ENCODE data around the gene CACNG8.

CACNG8 gene

DNA sequence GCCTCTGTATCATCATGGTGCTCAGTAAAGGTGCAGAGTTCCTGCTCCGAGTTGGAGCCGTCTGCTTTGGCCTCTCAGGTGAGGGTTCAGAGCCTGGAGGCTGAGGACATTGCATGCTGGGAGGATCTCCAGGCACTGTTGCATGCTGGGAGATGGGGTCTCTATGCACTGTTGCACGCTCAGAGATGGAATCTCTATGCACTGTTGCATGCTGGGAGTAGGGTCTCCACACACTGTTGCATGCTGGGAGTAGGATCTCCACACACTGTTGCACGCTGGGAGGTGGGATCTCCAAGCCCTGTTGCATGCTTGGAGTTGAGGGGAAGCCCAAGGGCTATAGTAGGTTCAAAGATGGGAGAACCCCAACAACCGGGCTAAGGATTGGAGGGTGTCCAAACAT is 37.0 kb downstream of the CACNG8 start:
- CTCF ChIA-PET, result no interaction called here
- POLR2A ChIA-PET, result no interaction called here
- TF ChIP-seq CTCF (IDR thresholded peaks at IDR 0.05; ENCODE audit: control extremely low read depth, extremely low read depth, low read depth, missing control alignments), result no peak
- no peak for DNase-seq (ENCODE audit: extremely low spot score)

GRCh38 chr19:54001496-54001895 is 38.8 kb downstream of the CACNG8 start:
- ChIA-PET CTCF (no interaction called here), POLR2A (no interaction called here)
- TF ChIP-seq CTCF (IDR thresholded peaks at IDR 0.05; ENCODE audit: control extremely low read depth, extremely low read depth, low read depth, missing control alignments), result no peak
- no peak for DNase-seq (ENCODE audit: extremely low spot score)

DNA sequence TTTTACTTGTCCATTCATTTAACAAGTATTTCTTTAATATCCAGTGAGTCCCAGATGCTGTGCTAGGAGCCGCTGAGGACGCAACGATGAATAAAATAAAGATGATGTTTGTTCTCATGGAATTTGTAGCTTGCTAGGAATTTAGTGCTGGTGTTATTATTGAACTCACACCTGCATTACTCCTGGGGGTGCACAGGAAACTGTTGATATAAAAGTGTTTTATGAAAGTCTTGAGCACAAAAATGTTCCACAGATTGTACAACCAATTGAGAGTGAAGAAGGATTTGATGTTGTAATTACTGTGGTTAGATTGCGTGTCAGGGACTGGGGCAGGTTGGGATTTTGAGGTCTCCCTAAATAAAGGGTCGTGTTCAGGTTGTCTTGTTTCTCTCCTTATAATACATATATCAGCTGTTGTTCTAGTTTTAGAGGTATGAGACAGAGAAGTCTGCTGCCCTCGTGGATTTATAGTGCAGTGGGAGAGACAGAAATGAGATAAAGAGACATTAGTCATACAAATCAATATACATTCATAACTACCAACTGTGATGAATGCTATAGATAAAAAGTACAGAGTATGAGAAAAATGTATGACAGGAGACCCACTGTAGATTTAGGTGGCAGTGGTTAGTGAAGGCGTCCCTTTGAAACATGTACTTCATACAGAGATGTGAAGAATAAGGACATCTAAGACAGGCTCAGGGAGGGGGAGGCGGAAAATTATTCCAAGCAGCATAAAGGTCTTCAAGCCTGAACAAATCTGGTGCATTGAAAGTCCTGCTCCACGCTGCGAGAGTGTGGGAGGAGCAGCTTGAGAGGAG is 40.0 kb downstream of the CACNG8 start:
- no peak for TF ChIP-seq CTCF (IDR thresholded peaks at IDR 0.05; ENCODE audit: control extremely low read depth, extremely low read depth, low read depth, missing control alignments)
- no peak for DNase-seq (ENCODE audit: extremely low spot score)
- ChIA-PET CTCF (no interaction called here), POLR2A (no interaction called here)

- TF ChIP-seq CTCF (IDR thresholded peaks at IDR 0.05; ENCODE audit: control extremely low read depth, extremely low read depth, low read depth, missing control alignments), result no peak
- CTCF ChIA-PET, result no interaction called here
Measured at GRCh38 chr19:54009440-54009839, 46.7 kb downstream of the CACNG8 start.

DNA sequence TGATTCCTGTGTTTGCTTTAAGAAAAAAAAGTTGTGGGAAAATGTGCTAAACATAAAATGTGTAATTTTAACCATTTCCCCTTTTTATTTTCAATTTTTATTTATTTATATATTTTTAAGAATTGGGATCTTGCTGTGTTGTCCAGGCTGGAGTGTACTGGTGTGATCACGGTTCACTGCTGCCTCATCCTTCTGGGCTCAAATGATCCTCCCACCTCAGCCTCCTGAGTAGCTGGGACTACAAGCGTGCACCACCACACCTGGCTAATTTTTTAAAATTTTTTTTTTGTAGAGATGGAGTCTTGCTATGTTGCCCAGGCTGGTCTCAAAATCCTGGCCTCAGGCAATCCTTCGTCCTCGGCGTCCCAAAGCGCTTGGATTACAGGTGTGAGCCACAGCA is 47.7 kb downstream of the CACNG8 start:
- DNase-seq (ENCODE audit: extremely low spot score), result no peak
- no peak for TF ChIP-seq CTCF (IDR thresholded peaks at IDR 0.05; ENCODE audit: control extremely low read depth, extremely low read depth, low read depth, missing control alignments)
- ChIA-PET POLR2A (no interaction called here), CTCF (interaction anchor here (1.5 kb wide), 1 partner anchor 14 kb away, joined by 5 read pairs; no protein-coding TSS in a partner anchor)

More at GRCh38 chr19:54009440-54009839, 46.7 kb downstream of the CACNG8 start:
- POLR2A ChIA-PET, result no interaction called here
- DNase-seq (ENCODE audit: extremely low spot score), result no peak

- POLR2A ChIA-PET, result no interaction called here
- no peak for TF ChIP-seq CTCF (IDR thresholded peaks at IDR 0.05; ENCODE audit: control extremely low read depth, extremely low read depth, low read depth, missing control alignments)
- DNase-seq (ENCODE audit: extremely low spot score), result no peak
- CTCF ChIA-PET, result interaction anchor here (1.5 kb wide), 1 partner anchor 13 kb away, joined by 5 read pairs; no protein-coding TSS in a partner anchor
Measured at GRCh38 chr19:54011507-54012211, 48.9 kb downstream of the CACNG8 start.
